Mucosa of rectum (tissue), 2 donors: ENCODE data around the gene PIP5K1C.
"Not testable (repeated sequence)": the region's sequence is repeated elsewhere in the genome, so short reads cannot be mapped to it uniquely, and the experiment has no call there.

Source experiments
- H3K27ac ChIP-seq, 2 donors: one replicate each; pipeline ENCODE4 v1.7.0; 2013; ENCODE audit warnings: inconsistent platforms in 2 of 2, low read depth in 2 of 2, low read length in 2 of 2
- H3K27me3 ChIP-seq, 2 donors: one replicate each; pipeline ENCODE4 v1.7.0; 2013; ENCODE audit warnings: low read length in 2 of 2; ENCODE audit not compliant: control insufficient read depth in 2 of 2, insufficient read depth in 2 of 2
- H3K36me3 ChIP-seq, 2 donors: one replicate each; pipeline ENCODE4 v1.7.0; 2013; ENCODE audit warnings: low read length in 2 of 2; ENCODE audit not compliant: control insufficient read depth in 2 of 2, insufficient read depth in 2 of 2
- H3K4me1 ChIP-seq, 2 donors: one replicate each; pipeline ENCODE4 v1.7.0; 2013; ENCODE audit warnings: low read length in 2 of 2, mild to moderate bottlenecking in 1 of 2; ENCODE audit not compliant: control insufficient read depth in 2 of 2, insufficient read depth in 2 of 2
- H3K4me3 ChIP-seq, 2 donors: one replicate each; pipeline ENCODE4 v1.7.0; 2013; ENCODE audit warnings: low read length in 2 of 2
- H3K9ac ChIP-seq, 2 donors: one replicate each; pipeline ENCODE4 v1.7.0; 2013; ENCODE audit warnings: low read length in 2 of 2, low read depth in 1 of 2, mild to moderate bottlenecking in 1 of 2
- H3K9me3 ChIP-seq, 2 donors: one replicate each; pipeline ENCODE4 v1.7.0; 2013; ENCODE audit warnings: low read length in 2 of 2; ENCODE audit not compliant: control insufficient read depth in 2 of 2
- donor health status: healthy.
- donor health status: Normal muscosa, but diverticular disease.

Gene PIP5K1C

GRCh38 chr19:3590991-3591659 is 109.1 kb downstream of the PIP5K1C start:
- H3K27me3 ChIP-seq = no peaks in the 10 kb centered on the region

GRCh38 chr19:3589949-3590348 is 110.3 kb downstream of the PIP5K1C start:
- Histone ChIP-seq H3K4me3 (no peak overlapping the region), H3K27ac (no peak overlapping the region), H3K36me3 (no peaks in the 10 kb centered on the region), H3K9ac (no peak overlapping the region), H3K4me1 (peaks cover 0 to 4% of the 10 kb centered on the region in 2 donors), H3K27me3 (peaks cover 3 to 5% of the 10 kb centered on the region in 2 donors), H3K9me3 (no peaks in the 10 kb centered on the region)

More at GRCh38 chr19:3590991-3591659, 109.1 kb downstream of the PIP5K1C start:
- no peaks in the 10 kb centered on the region for H3K9me3 ChIP-seq
- H3K36me3 ChIP-seq = no peaks in the 10 kb centered on the region
- no peak overlapping the region for H3K9ac ChIP-seq
- H3K4me3 ChIP-seq = no peak overlapping the region
- no peaks in the 10 kb centered on the region for H3K4me1 ChIP-seq
- no peak overlapping the region for H3K27ac ChIP-seq

DNA sequence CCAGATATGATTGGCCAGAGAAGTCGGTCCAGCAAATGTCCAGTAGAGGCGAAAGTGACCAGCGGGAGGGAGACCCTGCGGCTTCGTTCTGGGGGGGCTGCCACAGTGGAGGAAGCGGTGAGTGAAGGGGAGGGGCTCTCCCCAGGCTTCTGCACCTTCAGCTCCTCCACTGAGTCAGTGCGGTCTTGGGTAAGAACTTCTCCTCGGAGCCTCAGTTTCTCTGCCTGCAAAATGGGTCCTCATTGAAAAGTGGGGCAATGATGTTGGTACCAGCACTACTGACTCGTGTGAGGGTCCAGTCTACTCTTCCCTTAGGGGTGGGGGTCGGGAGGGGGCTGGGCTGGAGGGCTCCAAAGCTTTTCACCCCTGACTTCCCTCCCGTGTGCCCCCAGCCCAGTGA is 110.8 kb downstream of the PIP5K1C start:
- H3K9me3 ChIP-seq = no peaks in the 10 kb centered on the region
- peaks cover 0 to 4% of the 10 kb centered on the region in 2 donors for H3K4me1 ChIP-seq
- H3K27me3 ChIP-seq = peaks cover 3 to 5% of the 10 kb centered on the region in 2 donors
- no peak overlapping the region for H3K4me3 ChIP-seq
- H3K9ac ChIP-seq = no peak overlapping the region
- no peak overlapping the region for H3K27ac ChIP-seq
- H3K36me3 ChIP-seq = no peaks in the 10 kb centered on the region

GRCh38 chr19:3586707-3587346 is 113.4 kb downstream of the PIP5K1C start:
- H3K27ac ChIP-seq = no peak overlapping the region
- H3K9me3 ChIP-seq = no peaks in the 10 kb centered on the region
- H3K27me3 ChIP-seq = peaks cover 3 to 5% of the 10 kb centered on the region in 2 donors
- H3K9ac ChIP-seq = no peak overlapping the region
- peaks cover 0 to 4% of the 10 kb centered on the region in 2 donors for H3K4me1 ChIP-seq
- H3K4me3 ChIP-seq = no peak overlapping the region
- no peaks in the 10 kb centered on the region for H3K36me3 ChIP-seq

GRCh38 chr19:3586127-3586626 is 114.1 kb downstream of the PIP5K1C start:
- peak overlapping the region; percentile 20 to 41 for H3K4me3 ChIP-seq
- H3K9ac ChIP-seq = no peak overlapping the region
- no peaks in the 10 kb centered on the region for H3K36me3 ChIP-seq

GRCh38 chr19:3585301-3586126 is 114.8 kb downstream of the PIP5K1C start, which contains the start of gene GIPC3:
Gene GIPC3 (plus strand): TSS chr19:3585478. CDS start chr19:3585598, 120 bp downstream.
- no peak within 1 kb of the TSS for H3K9ac ChIP-seq
- peak within 1 kb of the TSS; percentile 20 to 41 for H3K4me3 ChIP-seq
- H3K27ac ChIP-seq = no peak within 1 kb of the TSS

More at GRCh38 chr19:3586127-3586626, 114.1 kb downstream of the PIP5K1C start:
- H3K27ac ChIP-seq = no peak overlapping the region
- H3K9me3 ChIP-seq = no peaks in the 10 kb centered on the region
- H3K27me3 ChIP-seq = peaks cover 3 to 5% of the 10 kb centered on the region in 2 donors
- peaks cover 0 to 4% of the 10 kb centered on the region in 2 donors for H3K4me1 ChIP-seq

DNA sequence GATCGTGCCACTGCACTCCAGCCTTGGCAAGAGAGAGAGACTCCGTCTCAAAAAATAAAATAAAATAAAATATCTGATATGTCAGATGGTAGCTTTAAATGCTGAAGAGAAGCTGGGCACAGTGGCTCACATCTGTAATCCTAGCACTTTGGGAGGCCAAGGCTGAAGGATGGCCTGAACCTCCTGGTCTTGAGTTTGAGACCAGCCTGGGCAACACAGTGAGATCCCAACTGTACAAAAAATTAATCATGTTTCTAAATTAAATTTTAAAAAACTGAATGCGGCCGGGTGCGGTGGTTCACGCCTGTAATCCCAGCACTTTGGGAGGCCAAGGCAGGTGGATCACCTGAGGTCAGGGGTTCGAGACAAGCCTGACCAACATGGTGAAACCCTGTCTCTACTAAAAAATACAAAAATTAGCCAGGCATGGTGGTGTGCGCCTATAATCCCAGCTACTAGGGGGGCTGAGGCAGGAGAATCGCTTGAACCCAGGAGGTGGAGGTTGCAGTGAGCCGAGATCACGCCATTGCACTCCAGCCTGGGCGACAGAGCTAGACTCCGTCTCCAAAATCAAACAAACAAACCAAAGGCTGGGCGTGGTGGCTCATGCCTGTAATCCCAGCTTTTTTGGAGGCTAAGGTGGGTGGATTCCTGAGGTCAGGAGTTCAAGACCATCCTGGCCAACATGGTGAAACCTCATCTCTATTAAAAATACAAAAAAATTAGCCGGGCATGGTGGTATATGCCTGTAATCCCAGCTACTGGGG is 116.0 kb downstream of the PIP5K1C start:
- H3K9ac ChIP-seq, H3K9me3 ChIP-seq, H3K4me3 ChIP-seq, H3K4me1 ChIP-seq, H3K27ac ChIP-seq, H3K27me3 ChIP-seq, H3K36me3 ChIP-seq: not testable (repeated sequence)

More at GRCh38 chr19:3585301-3586126, 114.8 kb downstream of the PIP5K1C start, which contains the start of gene GIPC3:
- no peaks in the 10 kb centered on the region for H3K9me3 ChIP-seq
- H3K36me3 ChIP-seq = no peaks in the 10 kb centered on the region
- H3K4me1 ChIP-seq = peaks cover 0 to 4% of the 10 kb centered on the region in 2 donors
- H3K27me3 ChIP-seq = peaks cover 3 to 5% of the 10 kb centered on the region in 2 donors

- not testable (repeated sequence) for H3K4me1 ChIP-seq, H3K27me3 ChIP-seq, H3K9ac ChIP-seq, H3K36me3 ChIP-seq, H3K9me3 ChIP-seq, H3K27ac ChIP-seq, H3K4me3 ChIP-seq
Measured at GRCh38 chr19:3581792-3582191, 118.5 kb downstream of the PIP5K1C start.
